Measurements from ENCODE around the gene ZNF605. TPM values are rescaled to one million over a fixed set of nuclear protein-coding genes. Genes with fewer than 3 reads are reported as not detected.

ZNF605 gene
- total RNA-seq, 1 experiment from 2014 or later: 5.5 TPM

Other genes with a start within 250 kb of the ZNF605 start
- 125 and 161 TPM in 2 replicates for gene PGAM5, start 245.5 kb downstream of the ZNF605 start, total RNA-seq (2014; rRNA removed; shearing (Covaris generic))
- gene ANKLE2, start 194.5 kb downstream of the ZNF605 start, total RNA-seq (2014; rRNA removed; shearing (Covaris generic)): 41.5 and 51.4 TPM in 2 replicates
- 21.3 and 34.6 TPM in 2 replicates for gene GOLGA3, start 127.4 kb downstream of the ZNF605 start, total RNA-seq (2014; rRNA removed; shearing (Covaris generic))
- gene CHFR, start 68.7 kb downstream of the ZNF605 start, total RNA-seq (2014; rRNA removed; shearing (Covaris generic)): 63.4 and 68.6 TPM in 2 replicates
- gene ZNF26, start 30.1 kb upstream of the ZNF605 start, total RNA-seq (2014; rRNA removed; shearing (Covaris generic)): 6.3 and 10.1 TPM in 2 replicates
- 12.1 and 14.6 TPM in 2 replicates for gene ZNF84, start 81.2 kb upstream of the ZNF605 start, total RNA-seq (2014; rRNA removed; shearing (Covaris generic))
- gene ZNF140, start 124.6 kb upstream of the ZNF605 start, total RNA-seq (2014; rRNA removed; shearing (Covaris generic)): 13.4 and 15.1 TPM in 2 replicates
- 0.55 and 0.96 TPM in 2 replicates for gene ZNF891, start 174.0 kb upstream of the ZNF605 start, total RNA-seq (2014; rRNA removed; shearing (Covaris generic))
- gene ZNF10, start 174.3 kb upstream of the ZNF605 start, total RNA-seq (2014; rRNA removed; shearing (Covaris generic)): 2.2 and 5.6 TPM in 2 replicates
- 16.4 and 21.7 TPM in 2 replicates for gene ZNF268, start 225.2 kb upstream of the ZNF605 start, total RNA-seq (2014; rRNA removed; shearing (Covaris generic))

All from H7 (cell line).